ENCODE results near the gene TMEM158.

The TMEM158 gene

GRCh38 chr3:45226206-45226915 lies at the start of gene TMEM158:
Gene TMEM158 (minus strand): TSS chr3:45226287. CDS start chr3:45226027, 260 bp downstream.
- peak; percentile 63 to 75 for DNase-seq (ENCODE audit: low read depth in 2 of 2)

GRCh38 chr3:45275006-45275704 lies 49.1 kb upstream of the TMEM158 start:
- DNase-seq (ENCODE audit: low read depth in 2 of 2): no peak

DNA sequence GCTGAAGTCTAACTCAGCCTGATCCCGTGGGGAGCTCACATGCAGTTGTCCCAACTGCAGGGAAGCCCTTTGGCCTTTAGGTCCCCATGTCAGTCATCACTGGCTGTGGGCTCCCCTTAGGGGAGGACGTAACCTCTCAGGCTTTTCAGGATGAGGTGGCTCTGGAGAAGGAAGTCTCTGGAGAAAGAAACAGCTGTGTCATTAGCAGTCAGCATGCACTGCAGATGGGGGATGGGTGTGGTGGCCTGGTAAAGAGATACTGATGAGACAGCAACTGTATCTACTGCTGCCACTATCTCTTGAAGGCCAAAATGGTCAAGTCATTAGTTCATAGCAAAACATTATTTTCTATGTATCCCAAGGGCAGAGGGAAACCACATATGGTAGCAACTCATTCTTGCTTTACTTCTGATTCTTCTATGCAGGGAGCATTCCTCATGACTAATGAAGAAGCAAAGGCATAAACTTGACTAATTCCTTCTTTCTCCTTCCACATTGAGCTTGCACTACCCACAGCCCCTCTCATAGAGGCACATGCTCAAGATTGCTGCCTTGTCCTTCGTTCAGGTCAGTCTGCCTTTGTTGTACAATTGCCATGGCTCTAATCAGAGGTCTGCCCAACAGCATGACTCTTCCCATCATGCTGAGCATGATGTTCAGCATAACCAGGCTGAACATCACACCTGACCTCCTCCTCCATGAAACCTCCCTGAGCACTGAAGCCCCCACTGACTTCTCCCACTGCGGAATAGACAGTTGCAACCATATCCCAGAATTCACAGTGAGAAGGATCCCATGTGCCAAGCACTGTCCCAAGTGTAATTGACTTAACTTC lies 47.8 kb upstream of the TMEM158 start:
- no peak for DNase-seq (ENCODE audit: low read depth in 2 of 2)

- DNase-seq (ENCODE audit: low read depth in 2 of 2): no peak
These were observed 46.9 kb upstream of the TMEM158 start for GRCh38 chr3:45272828-45273470.

GRCh38 chr3:45272032-45272810 lies 46.1 kb upstream of the TMEM158 start:
- DNase-seq (ENCODE audit: low read depth in 2 of 2): no peak

DNA sequence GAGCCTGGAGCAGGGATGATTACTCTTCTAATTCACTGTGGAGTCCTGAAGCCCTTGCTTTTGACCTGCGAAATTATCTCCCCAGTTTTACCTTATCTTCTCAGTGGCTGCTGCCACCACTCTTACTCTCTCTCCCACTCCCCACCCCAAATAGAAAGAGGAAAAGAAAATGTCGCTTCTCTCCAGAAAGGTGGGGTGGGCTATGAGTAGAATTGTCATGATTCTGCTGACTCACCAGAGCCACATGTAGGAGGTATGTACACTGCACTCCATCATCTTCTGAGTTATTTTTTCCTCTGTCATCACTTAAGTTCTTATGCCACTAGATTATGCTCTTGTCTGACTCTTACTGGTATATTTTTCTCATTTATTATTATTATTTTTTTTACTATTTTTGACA lies 43.9 kb upstream of the TMEM158 start:
- DNase-seq (ENCODE audit: low read depth in 2 of 2): no peak

GRCh38 chr3:45267097-45267496 lies 41.0 kb upstream of the TMEM158 start:
- DNase-seq (ENCODE audit: low read depth in 2 of 2): no peak

DNA sequence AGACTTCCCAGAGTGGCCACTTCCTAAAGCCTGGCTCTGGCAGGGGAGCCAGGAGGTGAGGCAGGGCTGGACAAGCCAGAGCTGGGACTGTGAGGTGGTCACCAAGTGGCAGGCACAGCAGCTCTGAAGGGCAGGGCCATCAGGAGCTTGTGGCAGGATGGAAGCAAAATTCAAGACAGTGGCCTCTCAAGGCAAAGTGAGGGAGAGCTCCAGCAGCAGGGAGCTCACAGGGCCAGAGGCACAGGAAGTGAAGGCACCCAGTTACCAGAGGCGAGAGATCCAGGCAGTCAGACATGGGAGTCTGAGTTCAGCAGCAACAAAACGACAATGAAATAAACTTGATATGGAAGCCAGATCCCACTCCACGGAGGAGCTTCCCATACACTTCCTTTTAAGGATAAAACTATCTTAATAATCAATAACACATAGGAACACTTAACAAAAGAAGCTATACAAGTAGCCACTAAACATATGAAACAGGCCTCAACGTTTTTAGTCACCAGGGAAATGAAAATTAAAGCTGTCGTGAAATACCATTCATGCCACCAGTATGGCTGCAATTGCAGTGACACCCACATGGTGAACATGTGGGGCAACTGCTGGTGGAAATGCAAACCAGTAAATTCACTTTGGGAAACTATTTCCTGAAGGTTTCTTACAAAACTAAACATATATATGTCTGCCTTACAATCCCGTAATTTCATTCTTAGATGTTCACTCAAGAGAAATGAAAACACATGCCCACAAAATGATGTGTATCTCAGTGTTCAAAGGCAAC lies 35.4 kb upstream of the TMEM158 start:
- no peak for DNase-seq (ENCODE audit: low read depth in 2 of 2)

DNA sequence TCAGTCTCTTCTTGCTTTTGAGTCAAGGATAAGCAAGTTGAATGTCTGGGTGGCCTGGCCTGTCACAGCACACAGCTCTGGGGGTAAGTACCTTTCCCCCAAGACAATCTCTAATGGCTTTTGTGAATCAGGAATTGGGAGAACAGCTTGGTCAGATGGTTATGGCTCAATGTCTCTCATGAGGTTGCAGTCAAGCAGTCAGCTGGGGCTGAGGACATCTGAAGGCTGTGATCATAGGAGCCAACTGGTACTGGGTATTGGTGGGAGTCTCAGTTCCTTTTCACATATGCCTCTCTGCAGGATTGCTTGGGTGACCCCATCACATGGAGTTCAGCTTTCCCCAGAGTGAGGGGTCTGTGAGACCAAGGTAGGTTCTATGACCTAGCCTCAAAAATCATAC lies 33.0 kb upstream of the TMEM158 start:
- DNase-seq (ENCODE audit: low read depth in 2 of 2): no peak

GRCh38 chr3:45258317-45258716 lies 32.2 kb upstream of the TMEM158 start:
- DNase-seq (ENCODE audit: low read depth in 2 of 2): no peak

- no peak for DNase-seq (ENCODE audit: low read depth in 2 of 2)
These were observed 27.2 kb upstream of the TMEM158 start for GRCh38 chr3:45253316-45253715.

- DNase-seq (ENCODE audit: low read depth in 2 of 2): no peak
These were observed 26.7 kb upstream of the TMEM158 start for GRCh38 chr3:45252826-45253225.

GRCh38 chr3:45249391-45249790 lies 23.3 kb upstream of the TMEM158 start:
- no peak for DNase-seq (ENCODE audit: low read depth in 2 of 2)

DNA sequence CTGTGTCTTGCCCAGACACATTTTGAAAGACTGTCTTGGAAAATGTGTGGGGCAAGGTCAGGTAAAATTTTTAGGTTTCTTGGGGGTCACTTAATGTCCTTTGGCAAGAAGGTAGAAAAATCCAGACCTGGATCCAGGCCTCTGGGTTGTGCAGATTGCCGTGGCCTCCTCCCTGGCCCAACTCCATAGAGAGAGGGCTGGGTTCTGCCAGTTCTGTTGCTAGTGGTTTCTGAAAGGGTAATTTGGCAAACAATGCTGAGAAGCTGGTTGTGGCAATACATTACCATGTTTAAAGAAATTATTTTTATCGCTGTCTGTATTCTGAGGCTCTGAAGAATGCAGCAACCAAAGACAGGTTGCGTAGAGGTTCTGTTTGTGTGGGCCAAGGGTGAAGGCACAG lies 20.2 kb upstream of the TMEM158 start:
- no peak for DNase-seq (ENCODE audit: low read depth in 2 of 2)

GRCh38 chr3:45244356-45244755 lies 18.3 kb upstream of the TMEM158 start:
- no peak for DNase-seq (ENCODE audit: low read depth in 2 of 2)

DNA sequence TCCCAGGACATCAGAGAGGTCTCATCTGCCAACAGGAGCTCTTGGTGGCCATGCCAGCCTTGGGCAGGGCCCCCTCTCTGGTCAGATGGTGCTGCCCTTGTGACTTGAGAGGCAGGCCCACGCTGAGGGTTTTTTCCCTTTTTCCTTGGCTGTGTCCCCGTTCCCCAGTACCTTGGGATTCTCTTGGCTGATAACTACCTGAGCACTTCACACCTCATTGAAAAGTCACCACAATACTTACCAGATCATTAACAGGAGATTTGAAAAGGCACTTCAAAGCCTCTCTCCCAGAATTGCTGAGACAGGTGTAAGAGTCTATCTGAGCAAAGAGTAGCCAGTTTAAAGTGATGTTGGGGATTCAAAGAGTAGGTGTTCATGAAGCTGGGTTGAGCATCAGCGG lies 15.1 kb upstream of the TMEM158 start:
- no peak for DNase-seq (ENCODE audit: low read depth in 2 of 2)

DNA sequence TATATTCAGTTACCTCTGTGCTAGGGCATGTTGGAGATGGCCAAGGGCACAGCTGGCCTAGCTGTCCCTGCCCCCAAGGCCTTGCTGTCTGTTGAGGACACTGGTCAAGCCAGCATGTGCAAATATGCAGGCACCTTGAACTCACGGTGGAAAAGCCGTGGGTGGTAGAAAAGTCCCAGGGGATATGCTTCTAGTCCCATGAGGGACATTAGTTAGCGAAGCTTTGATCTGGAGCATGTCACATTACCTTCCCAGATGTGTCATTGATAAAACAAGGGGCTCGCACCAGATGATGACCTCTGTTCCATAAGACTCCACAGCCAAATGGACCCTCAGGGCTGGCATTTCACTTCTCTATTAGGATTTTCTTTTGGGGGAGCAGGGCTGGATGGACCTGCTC lies 14.2 kb upstream of the TMEM158 start:
- no peak for DNase-seq (ENCODE audit: low read depth in 2 of 2)

- DNase-seq (ENCODE audit: low read depth in 2 of 2): no peak
These were observed 13.2 kb upstream of the TMEM158 start for GRCh38 chr3:45239254-45239653.

DNA sequence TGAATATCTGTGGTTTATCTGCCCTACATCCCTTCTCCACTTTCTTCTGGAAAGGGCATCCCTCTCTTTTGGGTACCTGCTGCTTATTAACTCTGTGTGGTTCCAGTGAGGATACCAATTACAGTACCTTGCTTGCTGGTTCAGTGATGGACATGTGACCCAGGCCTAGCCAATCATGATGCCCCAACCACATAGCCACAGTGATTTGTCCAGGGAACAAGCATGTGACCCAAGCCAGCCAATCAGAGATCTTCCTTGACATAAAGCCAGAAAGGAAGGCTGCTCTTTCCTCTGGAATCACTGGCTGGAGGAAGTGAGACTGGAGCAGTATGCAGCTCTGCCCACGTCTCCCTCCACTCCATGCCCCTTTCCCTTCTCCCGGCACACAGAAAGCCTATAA lies 10.9 kb upstream of the TMEM158 start:
- DNase-seq (ENCODE audit: low read depth in 2 of 2): no peak

DNA sequence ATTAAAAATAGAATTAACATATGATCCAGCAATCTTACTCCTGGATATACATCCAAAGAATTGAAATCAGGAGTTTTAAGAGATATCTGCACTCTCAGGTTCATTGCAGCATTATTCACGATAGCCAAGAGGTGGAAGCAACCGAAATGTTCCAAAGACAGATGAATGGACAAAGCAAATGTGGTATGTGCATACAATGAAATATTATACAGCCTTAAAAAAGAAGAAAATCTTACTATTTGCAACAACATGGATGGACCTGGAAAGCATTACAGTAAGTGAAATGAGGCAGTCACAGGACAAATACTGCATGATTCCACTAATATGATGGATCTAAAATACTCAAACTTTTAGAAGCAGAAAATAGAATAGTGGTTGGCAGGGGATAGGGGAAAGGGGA lies 9.3 kb upstream of the TMEM158 start:
- DNase-seq (ENCODE audit: low read depth in 2 of 2): no peak

GRCh38 chr3:45234250-45234649 lies 8.2 kb upstream of the TMEM158 start:
- no peak for DNase-seq (ENCODE audit: low read depth in 2 of 2)
